ENCODE measurements around the gene RNF166. TPM values are rescaled to one million over a fixed set of nuclear protein-coding genes. Genes with fewer than 3 reads are reported as not detected.

RNF166 gene
- total RNA-seq, 6 experiments from 2014 or later: 10.3 to 18.3 (median 13.2) TPM

- Mint-ChIP-seq H3K27ac (no peak overlapping the region), H3K36me3 (ENCODE audit: low read depth) (peaks cover 29% of the 10 kb centered on the region), H3K4me1 (ENCODE audit: low read depth) (no peaks in the 10 kb centered on the region), H3K9me3 (no peaks in the 10 kb centered on the region), H3K27me3 (ENCODE audit: insufficient read depth) (peaks cover 12% of the 10 kb centered on the region), H3K4me3 (no peak overlapping the region)
- DNase-seq: no peak
- no peak for TF ChIP-seq CTCF (IDR thresholded peaks at IDR 0.05)
Observed at GRCh38 chr16:88716601-88717001, 10.4 kb upstream of the RNF166 start.

GRCh38 chr16:88716201-88716600 lies 10.0 kb upstream of the RNF166 start:
- TF ChIP-seq CTCF (IDR thresholded peaks at IDR 0.05): no peak
- Mint-ChIP-seq H3K27ac (no peak overlapping the region), H3K9me3 (no peaks in the 10 kb centered on the region), H3K27me3 (ENCODE audit: insufficient read depth) (peaks cover 12% of the 10 kb centered on the region), H3K4me1 (ENCODE audit: low read depth) (no peaks in the 10 kb centered on the region), H3K36me3 (ENCODE audit: low read depth) (peaks cover 29% of the 10 kb centered on the region), H3K4me3 (no peak overlapping the region)
- no peak for DNase-seq

GRCh38 chr16:88715312-88716190 lies 9.3 kb upstream of the RNF166 start:
- no peak overlapping the region for H3K4me3 Mint-ChIP-seq
- DNase-seq: no peak
- H3K4me1 Mint-ChIP-seq (ENCODE audit: low read depth): no peaks in the 10 kb centered on the region
- no peak for TF ChIP-seq CTCF (IDR thresholded peaks at IDR 0.05)
- H3K27ac Mint-ChIP-seq: no peak overlapping the region
- H3K36me3 Mint-ChIP-seq (ENCODE audit: low read depth): peaks cover 29% of the 10 kb centered on the region
- H3K9me3 Mint-ChIP-seq: no peaks in the 10 kb centered on the region
- peaks cover 12% of the 10 kb centered on the region for H3K27me3 Mint-ChIP-seq (ENCODE audit: insufficient read depth)

GRCh38 chr16:88714420-88715302 lies 8.5 kb upstream of the RNF166 start:
- TF ChIP-seq CTCF (IDR thresholded peaks at IDR 0.05): no peak
- no peaks in the 10 kb centered on the region for H3K9me3 Mint-ChIP-seq
- no peaks in the 10 kb centered on the region for H3K4me1 Mint-ChIP-seq (ENCODE audit: low read depth)
- DNase-seq: no peak
- peaks cover 25% of the 10 kb centered on the region for H3K36me3 Mint-ChIP-seq (ENCODE audit: low read depth)
- peaks cover 9% of the 10 kb centered on the region for H3K27me3 Mint-ChIP-seq (ENCODE audit: insufficient read depth)
- H3K4me3 Mint-ChIP-seq: no peak overlapping the region
- H3K27ac Mint-ChIP-seq: no peak overlapping the region

GRCh38 chr16:88713568-88714419 lies 7.6 kb upstream of the RNF166 start:
- no peaks in the 10 kb centered on the region for H3K9me3 Mint-ChIP-seq
- TF ChIP-seq CTCF (IDR thresholded peaks at IDR 0.05): no peak
- DNase-seq: peak; percentile 25
- peaks cover 25% of the 10 kb centered on the region for H3K36me3 Mint-ChIP-seq (ENCODE audit: low read depth)
- H3K4me1 Mint-ChIP-seq (ENCODE audit: low read depth): no peaks in the 10 kb centered on the region
- H3K27ac Mint-ChIP-seq: no peak overlapping the region; the same call in 1 of the 2 replicates
- no peak overlapping the region for H3K4me3 Mint-ChIP-seq
- H3K27me3 Mint-ChIP-seq (ENCODE audit: insufficient read depth): peaks cover 9% of the 10 kb centered on the region

Data from HFFc6 (cell line).